ENCODE results near the gene STRN4. TPM values are rescaled to one million over a fixed set of nuclear protein-coding genes. Genes with fewer than 3 reads are reported as not detected.
A peak's percentile ranks its signal among the peaks of the same experiment; 100 is the strongest.

The STRN4 gene
- total and polyA plus RNA-seq, 9 of the 15 experiments (the other 6 are each of a cell fraction or from before 2014, with no cell fraction given): 0.62 to 83.7 (median 36.9) TPM

GRCh38 chr19:46788262-46788967 lies 42.2 kb upstream of the STRN4 start, which contains the start of gene SLC1A5 (continued):
- 0 out of 2 replicates have a peak, but pooled peaks have one; percentile 21 for TF ChIP-seq SREBF1 (IDR thresholded peaks at IDR 0.05; ENCODE audit: borderline replicate concordance, low read depth, low read length)
- TF ChIP-seq, protein P1, sequence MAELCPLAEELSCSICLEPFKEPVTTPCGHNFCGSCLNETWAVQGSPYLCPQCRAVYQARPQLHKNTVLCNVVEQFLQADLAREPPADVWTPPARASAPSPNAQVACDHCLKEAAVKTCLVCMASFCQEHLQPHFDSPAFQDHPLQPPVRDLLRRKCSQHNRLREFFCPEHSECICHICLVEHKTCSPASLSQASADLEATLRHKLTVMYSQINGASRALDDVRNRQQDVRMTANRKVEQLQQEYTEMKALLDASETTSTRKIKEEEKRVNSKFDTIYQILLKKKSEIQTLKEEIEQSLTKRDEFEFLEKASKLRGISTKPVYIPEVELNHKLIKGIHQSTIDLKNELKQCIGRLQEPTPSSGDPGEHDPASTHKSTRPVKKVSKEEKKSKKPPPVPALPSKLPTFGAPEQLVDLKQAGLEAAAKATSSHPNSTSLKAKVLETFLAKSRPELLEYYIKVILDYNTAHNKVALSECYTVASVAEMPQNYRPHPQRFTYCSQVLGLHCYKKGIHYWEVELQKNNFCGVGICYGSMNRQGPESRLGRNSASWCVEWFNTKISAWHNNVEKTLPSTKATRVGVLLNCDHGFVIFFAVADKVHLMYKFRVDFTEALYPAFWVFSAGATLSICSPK (IDR thresholded peaks at IDR 0.05; ENCODE audit: borderline replicate concordance): no peak
- peak in 1 of 2 experiments; percentile 74; a peak in 2 of 4 replicates for TF ChIP-seq TEAD1 (CRISPR knock-in tag; IDR thresholded peaks at IDR 0.05)
- TF ChIP-seq, protein P2, sequence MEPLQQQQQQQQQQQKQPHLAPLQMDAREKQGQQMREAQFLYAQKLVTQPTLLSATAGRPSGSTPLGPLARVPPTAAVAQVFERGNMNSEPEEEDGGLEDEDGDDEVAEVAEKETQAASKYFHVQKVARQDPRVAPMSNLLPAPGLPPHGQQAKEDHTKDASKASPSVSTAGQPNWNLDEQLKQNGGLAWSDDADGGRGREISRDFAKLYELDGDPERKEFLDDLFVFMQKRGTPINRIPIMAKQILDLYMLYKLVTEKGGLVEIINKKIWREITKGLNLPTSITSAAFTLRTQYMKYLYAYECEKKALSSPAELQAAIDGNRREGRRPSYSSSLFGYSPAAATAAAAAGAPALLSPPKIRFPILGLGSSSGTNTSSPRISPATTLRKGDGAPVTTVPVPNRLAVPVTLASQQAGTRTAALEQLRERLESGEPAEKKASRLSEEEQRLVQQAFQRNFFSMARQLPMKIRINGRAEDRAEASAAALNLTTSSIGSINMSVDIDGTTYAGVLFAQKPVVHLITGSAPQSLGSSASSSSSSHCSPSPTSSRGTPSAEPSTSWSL (CRISPR knock-in tag; IDR thresholded peaks at IDR 0.05; ENCODE audit: borderline replicate concordance): no peak
- peak; percentile 96 for TF ChIP-seq SP1 (CRISPR knock-in tag; IDR thresholded peaks at IDR 0.05)
- TF ChIP-seq MED1 (CRISPR knock-in tag; IDR thresholded peaks at IDR 0.05; ENCODE audit: borderline replicate concordance): no peak
- peak; percentile 79 for TF ChIP-seq LCOR (CRISPR knock-in tag; IDR thresholded peaks at IDR 0.05)
- TF ChIP-seq IRF1 (CRISPR knock-in tag; IDR thresholded peaks at IDR 0.05; ENCODE audit: borderline replicate concordance): no peak
- TF ChIP-seq ZNF253 (CRISPR knock-in tag; conservative IDR thresholded peaks at IDR 0.05): no peak
- no peak for TF ChIP-seq CBFB (CRISPR knock-in tag; IDR thresholded peaks at IDR 0.05)
- no peak for TF ChIP-seq BRD9 (IDR thresholded peaks at IDR 0.05; ENCODE audit: low read depth, partially characterized antibody)
- no peak for TF ChIP-seq ZNF263 (CRISPR knock-in tag; IDR thresholded peaks at IDR 0.05; ENCODE audit: borderline replicate concordance)
- TF ChIP-seq ZNF41 (CRISPR knock-in tag; conservative IDR thresholded peaks at IDR 0.05): no peak
- no peak; the same call in 1 of the 2 replicates for TF ChIP-seq TCF3 (CRISPR knock-in tag; IDR thresholded peaks at IDR 0.05)
- no peak for TF ChIP-seq GATAD2B (IDR thresholded peaks at IDR 0.05; ENCODE audit: borderline replicate concordance)
- no peak for TF ChIP-seq ZNF780A (CRISPR knock-in tag; IDR thresholded peaks at IDR 0.05)
- peak; percentile 25; the same call in 1 of the 2 replicates for TF ChIP-seq ZNF644 (tag; IDR thresholded peaks at IDR 0.05; ENCODE audit: low read depth)
- TF ChIP-seq ASH1L (IDR thresholded peaks at IDR 0.05; ENCODE audit: borderline replicate concordance, low read depth, partially characterized antibody): peak; percentile 40
- TF ChIP-seq, protein P3, sequence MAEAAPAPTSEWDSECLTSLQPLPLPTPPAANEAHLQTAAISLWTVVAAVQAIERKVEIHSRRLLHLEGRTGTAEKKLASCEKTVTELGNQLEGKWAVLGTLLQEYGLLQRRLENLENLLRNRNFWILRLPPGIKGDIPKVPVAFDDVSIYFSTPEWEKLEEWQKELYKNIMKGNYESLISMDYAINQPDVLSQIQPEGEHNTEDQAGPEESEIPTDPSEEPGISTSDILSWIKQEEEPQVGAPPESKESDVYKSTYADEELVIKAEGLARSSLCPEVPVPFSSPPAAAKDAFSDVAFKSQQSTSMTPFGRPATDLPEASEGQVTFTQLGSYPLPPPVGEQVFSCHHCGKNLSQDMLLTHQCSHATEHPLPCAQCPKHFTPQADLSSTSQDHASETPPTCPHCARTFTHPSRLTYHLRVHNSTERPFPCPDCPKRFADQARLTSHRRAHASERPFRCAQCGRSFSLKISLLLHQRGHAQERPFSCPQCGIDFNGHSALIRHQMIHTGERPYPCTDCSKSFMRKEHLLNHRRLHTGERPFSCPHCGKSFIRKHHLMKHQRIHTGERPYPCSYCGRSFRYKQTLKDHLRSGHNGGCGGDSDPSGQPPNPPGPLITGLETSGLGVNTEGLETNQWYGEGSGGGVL (CRISPR knock-in tag; IDR thresholded peaks at IDR 0.05): no peak
- no peak for TF ChIP-seq SMAD4 (CRISPR knock-in tag; conservative IDR thresholded peaks at IDR 0.05)
- no peak for TF ChIP-seq RAD51 (IDR thresholded peaks at IDR 0.05; ENCODE audit: borderline replicate concordance, low read depth)
- TF ChIP-seq KLF6 (CRISPR knock-in tag; IDR thresholded peaks at IDR 0.05; ENCODE audit: borderline replicate concordance): peak; percentile 49; the same call in 1 of the 2 replicates
- no peak for TF ChIP-seq C11orf30 (IDR thresholded peaks at IDR 0.05; ENCODE audit: low read depth)
